Measurements from ENCODE around the gene MACROD2. TPM values are rescaled to one million over a fixed set of nuclear protein-coding genes. Genes with fewer than 3 reads are reported as not detected.

MACROD2 gene
- total RNA-seq, 1 experiment from 2014 or later, result 1.6 TPM

DNA sequence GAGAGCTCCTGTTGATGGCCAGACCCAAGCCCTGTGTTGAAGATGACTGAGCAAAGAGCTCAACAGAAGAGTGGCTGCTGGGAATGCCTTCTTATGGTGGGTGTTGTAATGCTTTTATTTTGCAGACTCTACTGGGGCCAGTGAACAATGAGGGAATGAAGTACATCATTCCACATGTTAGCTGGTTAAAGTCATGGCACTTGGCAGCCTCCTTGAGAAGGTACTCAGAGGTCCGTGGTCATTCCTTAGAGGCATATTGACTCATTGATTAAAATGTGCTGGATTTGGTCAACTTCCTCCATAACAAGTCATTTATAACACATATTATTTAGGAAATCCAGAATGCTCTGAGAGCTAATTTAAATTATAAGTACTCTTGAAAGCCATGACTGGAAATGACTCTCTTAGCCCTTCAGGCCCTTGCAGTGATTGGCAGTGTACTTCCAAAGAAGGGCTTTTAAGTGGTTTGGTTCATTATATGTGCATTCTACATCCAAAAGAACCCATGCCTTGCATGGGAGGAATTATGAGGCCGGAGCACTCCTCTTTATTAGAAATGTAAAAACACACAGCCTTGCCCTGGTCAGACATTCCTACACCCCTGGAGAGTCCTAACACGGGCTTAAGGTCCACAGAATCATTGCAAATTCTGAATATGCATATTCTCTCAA is 1601.0 kb downstream of the MACROD2 start:
- Histone ChIP-seq H3K4ac (ENCODE audit: low read depth, low read length) (no peak overlapping the region), H3K56ac (ENCODE audit: insufficient read length, low read depth, low read length) (no peak overlapping the region), H3K27me3 (ENCODE audit: insufficient read depth, low read length) (no peaks in the 10 kb centered on the region), H3K23me2 (ENCODE audit: insufficient read length, low read depth, low read length, poor library complexity, severe bottlenecking) (no peaks in the 10 kb centered on the region), H3K23ac (ENCODE audit: insufficient read length, low read depth, low read length) (no peak overlapping the region), H2BK15ac (ENCODE audit: low read depth, low read length) (no peak overlapping the region), H3T11ph (ENCODE audit: low read length) (no peak overlapping the region), H2BK5ac (ENCODE audit: insufficient read length, low read length) (no peak overlapping the region), H3K9ac (ENCODE audit: extremely low read depth, insufficient read length, low read length) (no peak overlapping the region), H2BK20ac (ENCODE audit: low read depth, low read length, poor library complexity, severe bottlenecking) (no peak overlapping the region), H2BK120ac (ENCODE audit: low read depth, low read length, poor library complexity, severe bottlenecking) (no peak overlapping the region), H3K4me2 (ENCODE audit: insufficient read depth, insufficient read length, low read length) (no peak overlapping the region), H2BK12ac (ENCODE audit: insufficient read length, low read depth, low read length) (no peak overlapping the region), H3K18ac (ENCODE audit: insufficient read length, low read depth, low read length) (no peak overlapping the region), H2AFZ (ENCODE audit: low read length) (no peak overlapping the region), H4K91ac (ENCODE audit: insufficient read length, low read depth, low read length) (no peak overlapping the region), H3K27ac (ENCODE audit: insufficient read length, low read depth, low read length) (no peak overlapping the region), H4K20me1 (ENCODE audit: control insufficient read depth, insufficient read depth, insufficient read length) (no peaks in the 10 kb centered on the region), H4K5ac (ENCODE audit: insufficient read length, low read depth, low read length) (no peak overlapping the region), H3K79me1 (ENCODE audit: insufficient read depth, low read depth, low read length, poor library complexity, severe bottlenecking) (no peaks in the 10 kb centered on the region), H3K9me3 (ENCODE audit: control insufficient read depth, low read depth, low read length) (no peaks in the 10 kb centered on the region), H3K4me1 (ENCODE audit: insufficient read depth, low read length) (no peaks in the 10 kb centered on the region), H2AK5ac (ENCODE audit: insufficient read length, low read length) (no peak overlapping the region), H3K14ac (ENCODE audit: insufficient read depth, low read length) (no peak overlapping the region), H4K8ac (replicated peaks; ENCODE audit: insufficient read length, low read depth, low read length) (no peak overlapping the region), H3K79me2 (ENCODE audit: insufficient read depth, low read length) (no peaks in the 10 kb centered on the region)
- no peak for DNase-seq
- TF ChIP-seq, protein P1, sequence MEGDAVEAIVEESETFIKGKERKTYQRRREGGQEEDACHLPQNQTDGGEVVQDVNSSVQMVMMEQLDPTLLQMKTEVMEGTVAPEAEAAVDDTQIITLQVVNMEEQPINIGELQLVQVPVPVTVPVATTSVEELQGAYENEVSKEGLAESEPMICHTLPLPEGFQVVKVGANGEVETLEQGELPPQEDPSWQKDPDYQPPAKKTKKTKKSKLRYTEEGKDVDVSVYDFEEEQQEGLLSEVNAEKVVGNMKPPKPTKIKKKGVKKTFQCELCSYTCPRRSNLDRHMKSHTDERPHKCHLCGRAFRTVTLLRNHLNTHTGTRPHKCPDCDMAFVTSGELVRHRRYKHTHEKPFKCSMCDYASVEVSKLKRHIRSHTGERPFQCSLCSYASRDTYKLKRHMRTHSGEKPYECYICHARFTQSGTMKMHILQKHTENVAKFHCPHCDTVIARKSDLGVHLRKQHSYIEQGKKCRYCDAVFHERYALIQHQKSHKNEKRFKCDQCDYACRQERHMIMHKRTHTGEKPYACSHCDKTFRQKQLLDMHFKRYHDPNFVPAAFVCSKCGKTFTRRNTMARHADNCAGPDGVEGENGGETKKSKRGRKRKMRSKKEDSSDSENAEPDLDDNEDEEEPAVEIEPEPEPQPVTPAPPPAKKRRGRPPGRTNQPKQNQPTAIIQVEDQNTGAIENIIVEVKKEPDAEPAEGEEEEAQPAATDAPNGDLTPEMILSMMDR (conservative IDR thresholded peaks at IDR 0.05), result no peak
- H3K4me1 Mint-ChIP-seq, result peaks cover 0 to 4% of the 10 kb centered on the region in 2 experiments; a peak in 1 of 4 replicates
- H3K27me3 Mint-ChIP-seq (ENCODE audit: low read depth), result no peaks in the 10 kb centered on the region
- no peak overlapping the region for H3K4me3 Mint-ChIP-seq
- no peaks in the 10 kb centered on the region for H3K9me3 Mint-ChIP-seq
- WGBS (ENCODE audit: extremely low coverage, insufficient read length, low lambda C conversion rate), result no CpG with 5 or more reads among the region's 3 CpGs
- no peak overlapping the region for H3K27ac Mint-ChIP-seq
- H3K36me3 Mint-ChIP-seq (ENCODE audit: insufficient read depth in 1 of 3, low read depth in 3 of 3), result no peaks in the 10 kb centered on the region

All from H9 (cell line).